GM18858 (cell line): ENCODE results near the gene NARS2.
"Not testable (repeated sequence)": the region's sequence is repeated elsewhere in the genome, so short reads cannot be mapped to it uniquely, and the experiment has no call there.

Source experiments
- ATAC-seq: cut with Tn5 transposase; IDR thresholded peaks from one replicate; pipeline ENCODE4 v1.9.1; 2021; ENCODE audit not compliant: unreplicated experiment

Gene NARS2

DNA sequence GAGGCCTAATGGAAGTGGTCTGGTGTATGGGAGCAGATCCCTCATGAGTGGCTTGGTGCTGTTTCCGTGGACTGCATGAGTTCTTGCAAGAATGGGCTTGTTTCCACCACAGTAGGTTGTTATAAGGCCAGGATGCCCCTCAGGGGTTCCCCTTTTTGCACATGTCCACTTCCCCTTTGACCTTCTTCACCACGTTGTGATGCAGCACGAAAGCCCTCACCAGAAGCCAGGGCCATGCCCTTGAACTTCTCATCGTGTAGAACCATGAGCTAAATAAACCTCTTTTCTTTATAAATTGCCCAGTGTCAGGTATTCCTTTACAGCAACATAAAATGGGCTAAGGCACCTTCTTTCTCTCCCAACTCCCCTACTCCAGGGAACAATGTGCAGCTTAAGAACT lies 2.8 kb upstream of the NARS2 start:
- no peak for ATAC-seq

DNA sequence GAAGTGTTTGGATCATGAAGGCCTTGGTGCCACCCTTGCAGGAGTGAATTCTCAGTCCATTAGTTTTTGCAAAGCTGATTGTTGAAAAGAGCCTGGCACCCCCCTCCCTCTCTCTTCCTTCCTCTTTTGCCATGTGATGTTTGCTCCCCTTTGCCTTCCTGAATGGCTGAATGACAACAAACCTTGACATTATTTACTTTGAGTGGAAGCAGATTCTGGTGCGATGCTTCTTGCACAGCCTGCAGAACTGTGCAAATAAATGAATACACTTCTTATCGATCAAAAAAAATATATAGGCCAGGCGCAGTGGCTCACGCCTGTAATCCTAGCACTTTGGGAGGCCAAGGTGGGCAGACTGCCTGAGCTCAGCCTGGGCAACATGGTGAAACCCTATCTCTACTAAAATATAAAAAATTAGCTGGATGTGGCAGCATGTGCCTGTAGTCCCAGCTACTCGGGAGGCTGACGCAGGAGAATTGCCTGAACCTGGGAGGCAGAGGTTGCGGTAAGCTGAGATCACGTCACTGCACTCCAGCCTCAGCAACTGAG lies 2.0 kb upstream of the NARS2 start:
- ATAC-seq: no peak

GRCh38 chr11:78575478-78575877 lies 814 bp upstream of the NARS2 start:
- ATAC-seq: no peak

DNA sequence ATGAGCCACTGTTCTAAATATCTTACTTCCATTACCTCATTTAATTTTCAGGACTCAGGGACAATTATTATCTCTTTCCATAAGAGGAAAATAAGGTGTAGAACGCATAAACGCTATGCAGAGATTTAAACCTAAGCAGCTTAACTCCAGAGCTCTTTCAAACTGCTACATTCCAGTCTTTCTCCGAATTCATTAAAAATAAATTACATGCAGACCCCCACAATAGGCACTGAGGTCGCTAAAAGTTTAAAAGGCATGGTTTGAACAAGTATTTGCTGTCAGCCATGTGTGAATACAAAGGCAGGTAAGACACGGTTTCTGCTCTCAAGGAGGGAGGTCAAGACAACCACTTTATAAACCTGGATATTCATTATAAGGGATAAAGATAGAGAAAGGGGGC lies 983 bp downstream of the NARS2 start:
- no peak for ATAC-seq

- ATAC-seq: no peak
Observed at GRCh38 chr11:78573271-78573670, 1.4 kb downstream of the NARS2 start.

GRCh38 chr11:78572394-78572793 lies 2.3 kb downstream of the NARS2 start:
- no peak for ATAC-seq

GRCh38 chr11:78570031-78570430 lies 4.6 kb downstream of the NARS2 start:
- no peak for ATAC-seq

GRCh38 chr11:78567209-78567608 lies 7.5 kb downstream of the NARS2 start:
- no peak for ATAC-seq

DNA sequence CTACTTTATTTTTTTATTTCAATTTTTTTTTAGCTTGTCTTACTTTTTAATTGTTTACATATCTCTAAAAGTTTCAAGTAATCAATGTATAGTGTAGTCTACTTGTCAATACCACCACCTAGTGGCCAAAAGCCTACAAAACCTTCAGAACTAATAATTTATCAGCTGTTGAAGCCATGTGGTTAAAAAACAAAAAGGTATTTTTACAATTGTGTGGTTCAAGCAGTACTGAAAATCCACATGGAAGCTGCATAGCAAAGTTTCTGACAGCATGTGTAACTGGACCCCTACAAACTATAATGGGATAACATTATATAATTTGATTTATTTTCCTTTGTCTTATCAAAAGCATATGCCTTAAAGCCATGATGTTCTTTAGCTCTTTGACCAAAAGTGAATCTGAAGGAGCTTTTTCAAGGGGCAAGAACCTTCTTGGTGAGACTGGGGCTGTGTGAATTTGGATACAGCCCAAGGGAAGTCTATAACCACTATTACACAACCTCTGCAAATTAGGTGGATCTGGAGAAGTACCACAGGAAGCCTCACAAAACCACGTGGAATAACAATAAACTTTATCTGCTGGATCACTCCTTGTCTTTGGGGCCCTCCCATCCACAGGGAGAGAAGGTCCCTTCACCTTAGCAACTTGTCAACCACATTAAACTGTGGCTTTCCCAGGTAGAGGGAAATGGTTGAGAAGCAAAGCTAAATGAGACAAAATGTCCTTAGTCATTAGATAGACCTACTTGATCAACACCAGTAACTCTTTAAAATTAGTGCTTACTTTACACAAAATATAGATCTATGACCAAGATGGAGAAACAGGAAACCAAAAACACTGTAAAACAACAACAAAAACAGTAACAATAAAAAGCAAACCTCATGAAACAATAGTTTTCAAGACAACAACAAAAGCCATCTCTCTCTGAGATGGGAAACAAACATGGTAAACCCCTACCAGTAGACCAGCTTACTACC lies 9.9 kb downstream of the NARS2 start:
- ATAC-seq: peak; percentile 29

DNA sequence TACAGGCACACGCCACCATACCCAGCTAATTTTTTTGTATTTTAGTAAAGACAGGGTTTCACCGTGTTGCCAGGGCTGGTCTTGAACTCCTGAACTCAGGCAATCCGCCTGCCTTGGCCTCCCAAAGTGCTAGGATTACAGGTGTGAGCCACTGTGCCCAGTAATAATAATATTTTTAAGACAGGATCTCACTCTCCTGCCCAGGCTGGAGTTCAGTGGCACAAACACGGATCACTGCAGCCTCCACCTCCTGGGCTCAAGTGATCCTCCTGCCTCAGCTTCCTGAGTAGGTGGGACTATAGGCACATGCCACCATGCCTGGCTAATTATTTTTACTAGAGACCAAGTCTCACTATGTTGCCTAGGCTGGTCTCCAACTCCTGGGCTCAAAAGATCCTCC lies 10.6 kb downstream of the NARS2 start:
- ATAC-seq: not testable (repeated sequence)

DNA sequence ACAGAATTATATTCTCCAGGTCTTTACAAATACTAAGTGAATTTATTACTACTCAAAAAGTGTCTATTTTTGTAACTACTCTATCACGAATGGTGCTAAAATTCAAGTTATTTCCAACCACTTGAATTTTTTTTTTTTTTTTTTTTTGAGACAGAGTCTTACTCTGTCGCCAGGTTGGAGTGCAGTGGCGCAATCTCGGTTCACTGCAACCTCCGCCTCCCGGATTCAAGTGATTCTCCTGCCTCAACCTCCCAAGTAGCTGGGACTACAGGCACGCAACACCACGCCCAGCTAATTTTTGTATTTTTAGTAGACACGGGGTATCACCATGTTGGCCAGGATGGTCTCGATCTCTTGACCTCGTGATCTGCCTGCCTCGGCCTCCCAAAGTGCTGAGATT lies 11.6 kb downstream of the NARS2 start:
- ATAC-seq: not testable (repeated sequence)

- ATAC-seq: no peak
Observed at GRCh38 chr11:78562398-78562797, 12.3 kb downstream of the NARS2 start.

DNA sequence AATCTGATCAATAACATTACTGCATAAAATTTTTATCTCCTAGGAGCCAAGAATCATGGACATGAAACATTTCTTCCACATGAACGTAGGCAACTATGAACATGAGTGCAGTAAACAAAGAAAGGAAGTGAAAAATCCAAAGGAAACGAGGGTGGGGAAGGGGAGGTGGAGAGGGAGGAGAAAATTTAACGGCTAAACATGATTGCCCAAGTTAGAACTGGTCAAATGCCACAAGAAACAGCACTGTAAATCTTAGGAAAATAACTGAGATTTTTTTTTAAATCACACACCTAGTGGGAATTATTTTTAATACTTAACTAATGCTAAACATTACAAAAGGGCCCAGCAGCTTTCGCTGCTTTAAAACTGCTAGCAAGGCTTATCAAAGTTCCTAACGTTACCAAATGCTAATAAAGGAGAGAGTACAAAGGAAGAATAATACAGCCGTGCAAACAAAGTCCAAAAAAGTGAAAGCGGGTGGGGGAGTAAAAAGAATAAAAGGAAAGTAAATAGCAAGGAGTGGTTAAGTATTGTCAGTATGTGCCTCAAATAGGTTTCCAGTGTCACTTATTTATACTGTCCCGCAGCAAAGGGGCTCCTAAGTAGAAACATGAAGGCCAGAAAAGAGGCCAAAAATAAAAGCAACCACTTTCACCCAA lies 13.7 kb downstream of the NARS2 start:
- no peak for ATAC-seq

GRCh38 chr11:78560153-78560552 lies 14.5 kb downstream of the NARS2 start:
- ATAC-seq: no peak

GRCh38 chr11:78557236-78557635 lies 17.4 kb downstream of the NARS2 start:
- ATAC-seq: no peak

DNA sequence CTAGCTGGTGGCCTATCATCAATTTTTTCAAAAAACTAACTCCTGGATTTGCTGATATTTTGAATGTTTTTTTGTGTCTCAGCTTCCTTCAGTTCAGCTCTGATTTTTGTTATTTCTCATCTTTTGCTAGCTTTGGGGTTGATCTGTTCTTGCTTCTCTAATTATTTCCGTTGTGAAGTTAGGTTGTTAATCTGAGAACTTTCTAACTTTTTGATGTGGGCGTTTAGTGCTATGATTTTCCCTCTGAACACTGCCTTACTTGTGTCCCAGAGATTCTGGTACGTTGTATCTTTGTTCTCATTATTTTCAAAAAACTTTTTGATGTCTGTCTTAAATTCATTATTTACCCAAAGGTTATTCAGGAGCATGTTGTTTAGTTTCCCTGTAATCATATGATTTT lies 19.1 kb downstream of the NARS2 start:
- ATAC-seq: no peak

DNA sequence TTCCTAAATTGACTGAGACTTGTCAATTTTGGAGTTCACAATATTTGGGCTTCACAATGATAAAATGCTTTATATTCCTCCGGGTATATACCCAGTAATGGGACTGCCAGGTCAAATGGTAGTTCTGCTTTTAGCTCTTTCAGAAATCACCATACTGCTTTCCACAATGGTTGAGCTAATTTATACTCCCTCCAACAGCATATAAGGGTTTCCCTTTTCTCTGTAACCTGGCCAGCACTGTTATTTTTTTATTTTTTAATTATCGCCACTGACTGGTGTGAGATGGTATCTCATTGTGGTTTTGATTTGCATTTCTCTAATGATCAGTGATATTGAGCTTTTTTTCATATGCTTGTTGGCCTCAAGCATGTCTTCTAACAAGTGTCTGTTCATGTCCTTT lies 21.8 kb downstream of the NARS2 start:
- ATAC-seq: no peak

DNA sequence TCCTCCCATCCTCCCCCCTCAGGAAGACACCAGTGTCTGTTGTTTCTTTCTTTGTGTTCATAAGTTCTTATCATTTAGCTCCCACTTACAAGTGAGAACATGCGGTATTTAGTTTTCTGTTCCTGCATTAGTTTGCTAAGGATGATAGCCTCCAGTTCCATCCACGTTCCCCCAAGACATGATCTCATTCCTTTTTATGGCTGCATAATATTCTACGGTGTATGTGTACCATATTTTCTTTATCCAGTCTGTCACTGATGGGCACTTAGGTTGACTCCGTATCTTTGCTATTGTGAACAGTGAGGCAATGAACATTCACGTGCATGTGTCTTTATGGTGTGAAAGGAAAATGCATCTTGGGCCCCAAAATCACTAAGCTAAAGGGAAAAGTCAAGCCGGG lies 22.5 kb downstream of the NARS2 start:
- ATAC-seq: not testable (repeated sequence)

- ATAC-seq: no peak
Observed at GRCh38 chr11:78551066-78551465, 23.6 kb downstream of the NARS2 start.

- no peak for ATAC-seq
Observed at GRCh38 chr11:78549624-78550409, 24.8 kb downstream of the NARS2 start.

DNA sequence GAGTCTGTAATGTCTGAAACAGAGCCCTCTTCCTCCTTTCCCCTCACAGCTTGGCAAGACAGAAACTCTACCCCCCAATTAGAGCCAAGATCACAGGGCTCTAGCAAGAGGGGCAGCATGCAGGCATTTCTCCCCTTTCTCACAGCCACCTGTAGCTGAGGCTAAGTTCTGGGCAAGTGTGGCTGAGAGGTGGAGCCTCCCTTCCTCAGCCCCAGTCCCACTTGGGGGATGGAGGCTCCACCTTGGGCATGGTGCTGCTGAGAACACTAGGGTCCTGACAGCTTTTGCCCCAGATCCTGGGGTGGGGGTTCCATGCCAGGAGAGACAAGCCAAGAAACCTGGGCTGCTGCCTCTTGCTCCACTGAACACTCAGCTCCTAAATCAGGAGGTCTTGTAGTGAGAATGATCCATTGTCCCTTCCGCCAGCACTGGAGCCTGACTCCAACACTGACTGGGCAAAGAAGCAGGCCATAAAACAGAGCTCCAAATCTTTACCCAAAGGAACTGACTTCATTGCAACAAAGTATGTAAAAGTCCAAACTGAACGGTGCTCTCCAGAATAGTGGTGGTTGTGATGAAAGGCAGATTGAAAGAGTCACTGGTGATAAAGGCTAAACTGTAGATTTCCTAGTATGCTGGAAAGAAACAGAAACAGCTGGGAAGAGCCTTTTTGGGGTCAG lies 25.6 kb downstream of the NARS2 start:
- no peak for ATAC-seq
